COLO829 (cell line): Measurements from ENCODE around the gene GPHN.
"Not testable (repeated sequence)": the region's sequence is repeated elsewhere in the genome, so short reads cannot be mapped to it uniquely, and the experiment has no call there.

Experiments
- DNase-seq: peaks from one replicate; pipeline ENCODE4 v3.0.0; 2012; ENCODE audit warnings: low spot score

The GPHN gene

GRCh38 chr14:66813636-66814035 lies 305.7 kb downstream of the GPHN start:
- DNase-seq, result no peak

- DNase-seq, result no peak
Measured at GRCh38 chr14:66815687-66816086, 307.7 kb downstream of the GPHN start.

- DNase-seq, result peak; percentile 4
Measured at GRCh38 chr14:66824251-66824650, 316.3 kb downstream of the GPHN start.

- DNase-seq, result peak; percentile 60
Measured at GRCh38 chr14:66827182-66827581, 319.2 kb downstream of the GPHN start.

- DNase-seq, result no peak
Measured at GRCh38 chr14:66831173-66831572, 323.2 kb downstream of the GPHN start.

- DNase-seq, result no peak
Measured at GRCh38 chr14:66833816-66834215, 325.9 kb downstream of the GPHN start.

- DNase-seq, result not testable (repeated sequence)
Measured at GRCh38 chr14:66837436-66837835, 329.5 kb downstream of the GPHN start.

GRCh38 chr14:66842911-66843512 lies 335.1 kb downstream of the GPHN start:
- DNase-seq, result no peak

- no peak for DNase-seq
Measured at GRCh38 chr14:66850258-66850888, 342.4 kb downstream of the GPHN start.

GRCh38 chr14:66853311-66853710 lies 345.4 kb downstream of the GPHN start:
- DNase-seq, result no peak

GRCh38 chr14:66857867-66858266 lies 349.9 kb downstream of the GPHN start:
- DNase-seq, result no peak

- DNase-seq, result no peak
Measured at GRCh38 chr14:66859063-66859671, 351.2 kb downstream of the GPHN start.

- DNase-seq, result no peak
Measured at GRCh38 chr14:66881596-66881995, 373.6 kb downstream of the GPHN start.

- no peak for DNase-seq
Measured at GRCh38 chr14:66884149-66884548, 376.2 kb downstream of the GPHN start.

- no peak for DNase-seq
Measured at GRCh38 chr14:66900719-66901118, 392.8 kb downstream of the GPHN start.

- DNase-seq, result no peak
Measured at GRCh38 chr14:66910311-66910840, 402.4 kb downstream of the GPHN start.

- no peak for DNase-seq
Measured at GRCh38 chr14:66916421-66916820, 408.5 kb downstream of the GPHN start.

GRCh38 chr14:66918527-66918926 lies 410.6 kb downstream of the GPHN start:
- no peak for DNase-seq

GRCh38 chr14:66920196-66920595 lies 412.2 kb downstream of the GPHN start:
- no peak for DNase-seq

- DNase-seq, result no peak
Measured at GRCh38 chr14:66923251-66923650, 415.3 kb downstream of the GPHN start.

GRCh38 chr14:66939409-66939808 lies 431.5 kb downstream of the GPHN start:
- DNase-seq, result no peak

- no peak for DNase-seq
Measured at GRCh38 chr14:66944872-66945271, 436.9 kb downstream of the GPHN start.

GRCh38 chr14:66955159-66955558 lies 447.2 kb downstream of the GPHN start:
- DNase-seq, result no peak
